Stimulated activated naive CD4-positive, alpha-beta T cell (primary cell): ENCODE results near the gene HNRNPLL.
"Not testable (repeated sequence)": the region's sequence is repeated elsewhere in the genome, so short reads cannot be mapped to it uniquely, and the experiment has no call there.

Source experiments
- DNase-seq, 6 experiments: peaks; one replicate each; lab custom pipeline; 2025; lab: John Stamatoyannopoulos, UW

HNRNPLL gene

GRCh38 chr2:38552259-38552658 is 50.5 kb downstream of the HNRNPLL start:
- DNase-seq, result no peak

GRCh38 chr2:38551746-38552145 is 51.0 kb downstream of the HNRNPLL start:
- DNase-seq, result no peak

- no peak for DNase-seq
Measured at GRCh38 chr2:38551171-38551570, 51.6 kb downstream of the HNRNPLL start.

GRCh38 chr2:38549851-38550250 is 52.9 kb downstream of the HNRNPLL start:
- no peak for DNase-seq

DNA sequence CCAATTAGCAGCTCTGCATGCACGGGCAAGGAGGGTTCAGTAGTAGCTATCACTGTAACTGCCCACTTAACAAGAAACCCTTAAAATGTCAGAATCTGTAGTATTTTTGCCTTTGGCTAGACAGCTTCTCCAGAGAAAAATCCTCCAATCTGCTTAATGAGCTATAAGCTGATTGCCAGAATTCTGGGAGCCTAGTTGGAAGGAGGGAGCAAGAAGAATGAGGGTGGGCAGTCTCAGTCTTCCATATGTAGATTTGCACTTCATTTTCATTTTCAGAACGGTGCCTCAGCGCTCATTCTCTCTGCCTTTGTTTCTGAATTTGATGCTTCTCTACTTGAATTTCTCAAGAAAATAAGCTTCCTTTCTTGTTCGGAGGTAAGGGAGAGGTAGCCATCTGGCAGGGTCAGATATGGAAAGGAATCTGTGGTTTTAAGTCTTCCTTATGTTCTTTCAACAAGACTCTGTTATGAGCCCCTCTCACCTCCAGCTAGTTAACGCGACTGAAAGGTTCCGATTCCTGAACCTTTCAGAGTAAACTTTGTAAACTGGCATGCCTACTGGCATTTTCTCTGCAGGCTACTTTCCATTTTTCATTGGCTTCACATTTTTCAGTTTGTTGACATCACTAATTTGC is 53.5 kb downstream of the HNRNPLL start:
- no peak for DNase-seq

DNA sequence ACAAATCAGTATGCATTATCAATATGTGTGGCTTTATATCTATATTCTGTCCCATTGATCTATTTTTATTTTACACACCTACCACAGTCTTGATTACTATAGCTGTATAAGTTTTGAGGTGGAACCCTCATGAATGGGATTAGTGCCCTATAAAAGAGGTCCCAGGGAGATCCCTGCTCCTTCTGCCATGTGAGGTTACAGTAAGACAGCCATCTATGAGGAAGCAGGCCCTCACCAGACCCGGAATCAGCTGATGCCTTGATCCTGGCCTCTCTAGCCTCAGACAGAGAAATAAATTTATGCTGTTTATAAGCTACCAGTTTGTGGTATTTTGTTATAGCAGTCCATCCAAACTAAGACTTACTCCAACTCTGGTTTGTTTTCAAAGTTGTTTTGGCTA is 54.9 kb downstream of the HNRNPLL start:
- no peak for DNase-seq

GRCh38 chr2:38546585-38546984 is 56.1 kb downstream of the HNRNPLL start:
- no peak for DNase-seq

- DNase-seq, result no peak
Measured at GRCh38 chr2:38546064-38546463, 56.7 kb downstream of the HNRNPLL start.

GRCh38 chr2:38542248-38542631 is 60.5 kb downstream of the HNRNPLL start:
- not testable (repeated sequence) for DNase-seq

GRCh38 chr2:38540580-38541286 is 62.0 kb downstream of the HNRNPLL start:
- DNase-seq, result no peak

GRCh38 chr2:38539086-38539485 is 63.6 kb downstream of the HNRNPLL start:
- DNase-seq, result no peak

DNA sequence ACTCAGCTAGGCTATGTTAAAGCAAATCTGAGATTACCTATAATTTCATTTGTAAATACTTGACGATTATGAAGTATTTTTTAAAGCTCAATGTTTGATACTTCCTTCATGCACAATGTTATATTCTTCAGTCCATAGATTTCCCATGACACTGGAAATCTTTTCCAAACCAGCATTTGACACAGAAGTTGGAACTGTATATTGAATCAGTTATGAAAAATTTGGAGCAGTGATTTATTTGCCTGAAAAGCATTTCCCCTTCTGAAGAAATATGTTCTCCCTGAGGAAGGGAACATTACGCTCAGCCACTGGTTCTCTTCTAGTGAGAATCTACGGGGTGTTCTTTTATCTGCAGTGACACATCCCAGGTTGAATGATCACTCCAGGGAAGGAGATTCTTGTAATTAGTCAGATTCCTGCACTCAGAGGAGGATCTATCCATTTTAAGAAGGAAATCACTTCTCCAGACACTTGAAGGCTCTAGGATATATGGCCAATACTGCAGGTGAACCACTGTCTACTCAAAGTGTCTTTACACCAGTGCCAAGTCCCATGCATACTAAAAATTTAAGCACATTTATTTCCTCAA is 64.7 kb downstream of the HNRNPLL start:
- DNase-seq, result no peak

DNA sequence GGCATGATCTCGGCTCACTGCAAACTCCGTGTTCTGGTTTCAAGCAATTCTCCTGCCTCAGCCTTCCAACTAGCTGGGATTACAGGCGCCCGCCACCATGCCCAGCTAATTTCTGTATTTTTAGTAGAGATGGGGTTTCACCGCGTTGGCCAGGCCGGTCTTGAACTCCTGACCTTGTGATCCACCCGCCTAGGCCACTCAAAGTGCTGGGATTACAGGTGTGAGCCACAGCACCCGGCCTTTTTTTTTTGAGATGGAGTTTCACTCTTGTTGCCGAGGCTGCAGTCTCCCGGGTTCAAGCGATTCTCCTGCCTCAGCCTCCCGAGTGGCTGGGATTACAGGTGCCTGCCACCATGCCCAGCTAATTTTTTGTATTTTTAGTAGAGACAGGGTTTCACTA is 65.4 kb downstream of the HNRNPLL start:
- not testable (repeated sequence) for DNase-seq

DNA sequence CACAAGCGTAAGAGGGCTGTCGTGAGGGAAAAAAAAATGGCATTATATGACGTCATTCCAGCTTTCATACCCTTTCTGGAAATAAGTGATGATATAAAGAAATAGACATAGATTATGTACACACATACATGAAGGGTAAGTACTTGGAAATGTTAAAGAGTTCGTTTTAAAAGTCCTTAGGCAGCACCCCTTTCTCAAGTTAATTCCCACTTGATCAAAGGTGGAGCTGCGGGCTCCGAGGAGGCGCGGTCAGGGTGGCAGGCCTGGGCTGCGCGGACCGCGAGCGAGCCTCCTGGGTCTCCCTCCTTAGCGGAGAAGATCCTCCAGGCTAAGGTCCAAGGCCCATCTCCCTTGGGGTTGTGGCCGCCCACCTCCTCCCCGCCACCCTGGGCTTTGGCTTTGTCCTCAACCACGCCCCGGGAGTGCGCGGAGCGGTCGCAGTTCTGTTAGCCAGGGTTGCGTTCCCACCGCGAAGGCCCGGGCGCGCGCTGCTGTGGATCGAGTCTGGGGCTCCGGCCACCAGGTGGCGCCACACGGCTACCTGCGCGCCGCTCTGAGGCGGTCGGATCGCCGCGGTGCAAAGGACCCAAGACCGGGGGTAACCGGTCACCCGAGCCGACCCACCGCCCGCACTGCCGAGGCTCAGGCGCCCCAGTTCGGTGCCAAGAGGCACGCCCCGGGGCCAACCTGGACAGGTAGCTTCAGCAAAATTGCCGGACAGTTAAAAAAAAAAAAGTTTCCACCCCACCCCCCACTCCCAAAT is 66.8 kb downstream of the HNRNPLL start:
- peak; percentile 26 to 80 (median 64) for DNase-seq

DNA sequence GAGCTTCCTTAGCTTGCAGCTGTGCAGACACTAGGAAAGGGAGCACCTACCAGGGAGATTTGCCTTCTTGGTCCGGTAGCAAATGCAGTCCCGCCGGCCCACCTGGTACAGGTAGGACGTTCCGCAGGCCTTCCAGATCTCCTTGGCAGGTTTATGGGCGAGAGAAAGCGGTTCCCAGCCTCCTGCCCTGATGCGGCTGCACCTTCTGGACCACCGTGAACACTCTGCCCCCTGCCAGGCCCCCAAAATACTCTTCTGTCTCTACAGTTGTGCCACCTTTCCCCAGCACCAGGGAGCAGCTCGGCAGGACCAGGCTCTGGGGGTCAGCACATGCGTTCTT is 67.4 kb downstream of the HNRNPLL start:
- DNase-seq, result no peak

DNA sequence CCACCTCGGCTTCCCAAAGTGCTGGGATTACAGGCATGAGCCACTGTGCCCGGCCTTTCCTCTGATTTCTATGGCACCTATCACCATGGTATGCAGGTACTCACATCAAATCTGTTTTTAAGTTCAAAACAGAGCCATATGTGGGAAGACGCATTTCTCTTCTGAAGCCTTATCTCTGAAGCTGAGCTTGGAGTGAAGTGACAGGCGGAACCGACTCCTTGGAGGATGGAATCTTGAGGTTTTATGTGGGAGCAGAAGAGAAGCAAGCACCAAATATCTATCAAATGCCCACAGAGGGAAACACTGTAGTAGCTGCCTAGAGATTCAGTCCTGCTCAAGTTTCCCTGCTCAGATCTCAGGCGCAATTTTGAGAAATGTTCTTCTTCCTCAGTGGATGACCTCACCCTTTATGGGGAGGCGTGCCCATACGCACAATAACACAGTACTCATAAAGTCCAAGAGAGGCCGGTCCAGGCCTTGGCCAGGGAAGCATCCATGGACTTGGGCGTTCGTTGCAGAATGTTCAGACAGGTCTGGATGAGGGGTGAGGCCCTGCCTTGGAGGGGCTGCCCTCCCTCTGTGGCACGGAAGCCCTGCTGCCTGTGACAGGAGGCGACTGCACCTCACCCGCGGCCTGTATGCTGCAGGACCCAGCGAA is 67.9 kb downstream of the HNRNPLL start:
- no peak for DNase-seq

GRCh38 chr2:38533757-38534545 is 68.8 kb downstream of the HNRNPLL start:
- DNase-seq, result no peak

DNA sequence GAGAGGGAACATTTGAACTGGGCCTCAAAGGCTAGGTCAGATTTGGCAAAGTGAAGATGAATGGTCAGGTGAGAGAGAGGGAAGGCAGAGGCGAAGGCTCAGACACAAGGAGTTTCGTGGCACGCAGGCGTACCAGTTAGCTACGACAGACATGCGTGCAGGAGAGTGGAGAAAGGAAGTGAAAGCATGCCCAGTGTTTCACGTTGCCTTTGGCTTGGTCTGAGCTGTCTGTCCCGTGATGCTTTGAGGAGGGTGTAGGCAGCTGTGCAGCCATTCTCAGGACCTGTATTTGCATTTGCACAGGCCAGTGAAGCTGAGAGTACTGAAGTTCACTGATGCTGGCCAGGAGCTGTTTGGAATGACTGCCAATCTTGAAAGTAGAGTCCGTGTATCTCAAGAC is 69.5 kb downstream of the HNRNPLL start:
- DNase-seq, result no peak

- DNase-seq, result no peak
Measured at GRCh38 chr2:38532366-38532765, 70.4 kb downstream of the HNRNPLL start.

GRCh38 chr2:38529208-38529607 is 73.5 kb downstream of the HNRNPLL start:
- no peak for DNase-seq

DNA sequence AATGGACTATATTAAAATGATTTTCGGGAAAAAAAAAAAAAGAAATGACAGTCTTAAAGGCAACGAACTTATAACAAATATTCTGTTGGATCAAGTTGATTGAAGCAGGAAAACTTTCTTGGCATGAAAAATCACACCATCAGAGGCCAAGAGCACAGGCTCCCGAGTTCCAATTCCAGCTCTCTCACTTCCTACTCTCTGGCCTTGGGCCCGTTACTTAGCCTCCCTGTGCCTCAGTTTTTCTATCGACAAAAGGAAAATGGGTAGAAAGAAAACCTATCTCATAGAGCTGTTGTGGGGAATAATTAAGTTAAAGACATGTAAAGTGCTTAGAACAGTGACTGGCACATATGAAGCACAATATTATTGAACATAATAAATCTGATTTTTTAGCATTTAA is 74.2 kb downstream of the HNRNPLL start:
- DNase-seq, result no peak
